ENCODE measurements around the gene GCDH.

GCDH gene

GRCh38 chr19:12921047-12921446, 30.1 kb downstream of the GCDH start:
- TF ChIP-seq ESRRG (CRISPR knock-in tag; IDR thresholded peaks at IDR 0.05) (no peak), ZFP30 (CRISPR knock-in tag; IDR thresholded peaks at IDR 0.05) (no peak), TSHZ2 (CRISPR knock-in tag; IDR thresholded peaks at IDR 0.05) (no peak), ISL1 (CRISPR knock-in tag; IDR thresholded peaks at IDR 0.05) (no peak), RARB (CRISPR knock-in tag; IDR thresholded peaks at IDR 0.05) (no peak)
- no peak for ATAC-seq

GRCh38 chr19:12922959-12923358, 32.0 kb downstream of the GCDH start:
- ATAC-seq = no peak
- TF ChIP-seq PPARA (CRISPR knock-in tag; IDR thresholded peaks at IDR 0.05; ENCODE audit: borderline replicate concordance) (no peak), BACH2 (CRISPR knock-in tag; IDR thresholded peaks at IDR 0.05; ENCODE audit: borderline replicate concordance) (no peak), TSHZ2 (CRISPR knock-in tag; IDR thresholded peaks at IDR 0.05) (no peak), PATZ1 (CRISPR knock-in tag; IDR thresholded peaks at IDR 0.05; ENCODE audit: borderline replicate concordance) (no peak), ISL1 (CRISPR knock-in tag; IDR thresholded peaks at IDR 0.05) (no peak), SNAI2 (CRISPR knock-in tag; IDR thresholded peaks at IDR 0.05) (no peak), TOX (CRISPR knock-in tag; IDR thresholded peaks at IDR 0.05; ENCODE audit: borderline replicate concordance) (no peak), GLIS3 (CRISPR knock-in tag; IDR thresholded peaks at IDR 0.05) (no peak)

- TF ChIP-seq ZNF565 (CRISPR knock-in tag; conservative IDR thresholded peaks at IDR 0.05; ENCODE audit: low read depth) (no peak), ARNTL (CRISPR knock-in tag; IDR thresholded peaks at IDR 0.05; ENCODE audit: borderline replicate concordance, low read depth) (no peak), POU6F1 (CRISPR knock-in tag; IDR thresholded peaks at IDR 0.05; ENCODE audit: borderline replicate concordance, low read depth) (no peak), ZC3H10 (CRISPR knock-in tag; IDR thresholded peaks at IDR 0.05) (no peak), ISL1 (CRISPR knock-in tag; IDR thresholded peaks at IDR 0.05) (no peak), OSR1 (CRISPR knock-in tag; IDR thresholded peaks at IDR 0.05) (no peak), CSRNP3 (CRISPR knock-in tag; IDR thresholded peaks at IDR 0.05) (no peak), ZNF70 (CRISPR knock-in tag; IDR thresholded peaks at IDR 0.05) (no peak), TSHZ2 (CRISPR knock-in tag; IDR thresholded peaks at IDR 0.05) (no peak), BACH2 (CRISPR knock-in tag; IDR thresholded peaks at IDR 0.05; ENCODE audit: borderline replicate concordance) (no peak), RARB (CRISPR knock-in tag; IDR thresholded peaks at IDR 0.05) (no peak), SNAI2 (CRISPR knock-in tag; IDR thresholded peaks at IDR 0.05) (no peak), TOX (CRISPR knock-in tag; IDR thresholded peaks at IDR 0.05; ENCODE audit: borderline replicate concordance) (no peak), PPARA (CRISPR knock-in tag; IDR thresholded peaks at IDR 0.05; ENCODE audit: borderline replicate concordance) (no peak), ZFP30 (CRISPR knock-in tag; IDR thresholded peaks at IDR 0.05) (no peak)
Measured at GRCh38 chr19:12924621-12925310, 33.8 kb downstream of the GCDH start.

More at GRCh38 chr19:12924621-12925310, 33.8 kb downstream of the GCDH start:
- ATAC-seq = no peak
